HG03095 (cell line): Measurements from ENCODE around the gene LRRC14B.
"Not testable (repeated sequence)": the region's sequence is repeated elsewhere in the genome, so short reads cannot be mapped to it uniquely, and the experiment has no call there.

ENCODE experiments used
- ATAC-seq: cut with Tn5 transposase; IDR thresholded peaks from one replicate; pipeline ENCODE4 v1.9.1; 2021; ENCODE audit warnings: moderate library complexity; ENCODE audit not compliant: unreplicated experiment

The LRRC14B gene

DNA sequence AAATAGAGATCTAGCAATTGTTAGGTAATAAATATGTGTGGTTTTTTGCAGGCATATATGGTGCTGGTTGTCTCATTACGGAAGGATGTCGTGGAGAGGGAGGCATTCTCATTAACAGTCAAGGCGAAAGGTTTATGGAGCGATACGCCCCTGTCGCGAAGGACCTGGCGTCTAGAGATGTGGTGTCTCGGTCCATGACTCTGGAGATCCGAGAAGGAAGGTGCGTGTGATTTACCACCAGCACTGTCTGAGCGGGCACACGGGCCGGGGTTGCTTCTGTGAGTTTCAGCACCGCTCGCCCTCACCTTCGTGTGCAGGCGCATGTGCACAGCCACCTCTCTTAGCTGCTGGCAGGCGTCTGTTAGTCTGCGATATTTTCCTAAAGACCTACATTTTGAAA lies 42.1 kb downstream of the LRRC14B start:
- not testable (repeated sequence) for ATAC-seq

DNA sequence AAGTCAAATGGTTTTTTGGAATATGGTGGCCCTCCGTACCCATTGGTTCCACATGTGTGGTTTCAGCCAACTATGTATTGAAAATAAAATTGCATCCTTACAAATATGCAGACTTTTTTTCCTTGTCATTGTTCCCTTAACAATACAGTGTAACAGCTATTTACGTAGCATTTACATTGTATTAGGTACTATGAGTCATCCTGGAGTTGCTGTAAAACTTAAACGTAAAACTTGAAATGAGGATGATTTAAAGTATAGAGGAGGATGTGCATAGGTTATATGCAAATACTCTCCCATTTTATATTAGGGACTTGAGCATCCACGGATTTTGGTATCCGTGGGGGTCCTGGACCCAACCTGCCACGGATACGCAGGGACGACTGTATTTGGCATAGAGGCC lies 43.2 kb downstream of the LRRC14B start:
- no peak for ATAC-seq

DNA sequence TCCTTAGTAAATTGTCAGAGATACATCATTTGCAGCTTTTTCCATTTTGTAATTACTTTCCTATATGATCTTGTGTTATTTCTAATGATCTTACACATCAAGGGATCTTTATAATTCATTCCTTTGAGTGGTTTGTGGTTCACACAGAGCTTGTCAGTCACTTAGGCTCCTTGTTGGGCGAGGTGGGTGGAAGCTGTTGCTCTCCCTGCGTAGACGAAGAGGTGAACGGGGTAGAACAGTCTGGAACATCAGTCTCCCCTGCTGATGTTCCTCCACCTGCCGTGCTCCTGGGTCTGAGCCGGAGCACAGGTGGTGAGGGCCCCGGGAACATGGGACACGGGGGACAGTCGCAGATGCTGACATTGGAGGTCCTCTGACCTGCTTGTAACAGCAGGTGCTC lies 44.2 kb downstream of the LRRC14B start:
- ATAC-seq: not testable (repeated sequence)

DNA sequence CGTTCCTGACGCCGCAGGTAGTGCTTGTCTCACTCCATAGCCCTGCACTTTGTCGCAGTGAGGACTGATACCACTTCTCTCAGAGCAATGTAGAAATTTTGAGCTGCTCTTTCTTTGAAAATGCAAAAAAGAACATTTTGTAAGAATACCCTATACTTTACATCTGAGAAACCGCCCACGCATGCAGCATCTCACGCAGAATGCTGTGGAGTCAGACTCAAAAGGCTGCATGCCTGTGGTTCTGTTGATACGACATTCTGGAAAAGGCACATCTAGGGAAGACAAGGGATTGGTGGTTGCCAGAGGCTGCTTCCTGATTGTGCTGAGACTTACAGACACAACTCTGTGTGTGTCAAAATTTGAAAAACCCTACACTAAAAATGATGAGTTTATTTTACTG lies 46.6 kb downstream of the LRRC14B start:
- ATAC-seq: not testable (repeated sequence)

DNA sequence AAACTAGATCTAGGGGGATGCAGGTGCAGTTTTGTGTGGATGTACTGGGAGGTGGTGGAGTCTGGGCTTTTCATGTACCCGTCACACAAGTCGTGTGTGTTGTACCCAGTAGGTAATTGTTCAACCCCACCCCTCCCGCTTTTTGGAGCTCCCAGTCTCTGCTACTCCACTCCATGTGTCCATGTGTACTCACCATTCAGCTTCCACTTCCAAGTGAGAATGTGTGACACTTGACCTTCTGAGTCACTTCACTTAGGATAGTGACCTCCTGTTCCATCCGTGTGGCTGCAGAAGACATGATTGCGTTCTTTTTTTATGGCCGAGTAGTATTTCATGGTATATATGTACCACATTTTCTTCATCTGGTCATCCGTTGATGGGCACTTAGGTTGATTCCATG lies 49.3 kb downstream of the LRRC14B start:
- not testable (repeated sequence) for ATAC-seq

DNA sequence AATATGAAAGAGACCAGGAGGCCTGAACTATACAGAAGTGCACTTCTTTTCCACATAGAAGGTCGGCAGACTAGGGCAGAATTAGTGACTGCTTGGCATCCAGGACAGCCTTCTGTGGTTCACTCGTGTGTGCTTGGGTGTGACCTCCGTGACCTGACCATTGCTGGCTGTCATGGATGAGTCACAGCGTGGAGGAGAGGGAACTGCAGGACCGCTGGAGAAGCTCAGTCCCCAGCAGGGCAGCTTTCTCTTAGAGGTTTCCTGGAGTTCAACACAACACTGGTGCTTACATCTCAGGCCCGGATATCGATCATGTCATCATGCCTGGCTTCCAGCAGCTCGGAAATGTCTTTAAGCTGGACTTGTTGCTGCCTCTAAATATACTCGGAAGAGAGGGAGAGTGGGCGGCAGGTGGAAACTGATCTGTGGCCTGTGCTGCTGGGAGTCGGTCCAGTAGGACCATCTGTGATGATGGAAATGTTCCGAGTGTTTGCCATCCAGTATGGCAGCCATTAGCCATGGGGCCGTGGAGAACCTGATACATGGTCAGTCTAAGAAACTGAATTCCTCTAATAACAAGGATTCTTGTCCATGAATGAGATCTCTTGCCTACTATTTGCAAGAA lies 49.9 kb downstream of the LRRC14B start:
- not testable (repeated sequence) for ATAC-seq

DNA sequence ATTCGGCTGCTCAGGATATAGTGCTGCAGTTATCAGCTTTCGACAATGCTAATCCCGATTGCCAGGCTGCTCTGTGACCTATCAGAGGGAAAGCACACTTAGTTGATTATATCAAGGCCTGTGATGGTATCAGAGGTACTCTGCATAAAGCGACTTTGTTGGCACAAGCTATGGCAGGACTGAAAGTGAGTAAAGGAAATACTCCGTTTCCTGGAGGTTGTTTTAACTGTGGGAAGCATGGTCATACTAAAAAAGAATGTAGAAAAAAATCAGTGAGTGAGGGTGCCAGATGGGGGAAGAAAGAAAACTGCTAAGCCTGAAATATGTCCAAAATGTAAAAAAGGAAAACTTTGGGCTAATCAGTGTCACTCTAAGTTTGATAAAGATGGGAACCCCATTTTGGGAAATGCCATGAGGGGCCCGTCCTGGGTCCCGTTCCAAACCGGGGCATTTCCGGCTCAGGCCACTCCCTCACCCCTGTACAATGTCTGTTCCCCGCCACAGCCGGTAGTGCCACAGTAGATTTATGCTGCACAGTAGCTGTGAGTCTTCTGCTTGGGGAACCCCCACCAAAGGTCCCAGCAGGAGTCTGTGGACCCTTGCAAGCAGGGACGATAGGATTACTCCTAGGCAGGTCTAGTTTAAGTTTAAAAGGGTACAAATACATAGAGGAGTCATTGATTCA lies 52.5 kb downstream of the LRRC14B start:
- not testable (repeated sequence) for ATAC-seq

DNA sequence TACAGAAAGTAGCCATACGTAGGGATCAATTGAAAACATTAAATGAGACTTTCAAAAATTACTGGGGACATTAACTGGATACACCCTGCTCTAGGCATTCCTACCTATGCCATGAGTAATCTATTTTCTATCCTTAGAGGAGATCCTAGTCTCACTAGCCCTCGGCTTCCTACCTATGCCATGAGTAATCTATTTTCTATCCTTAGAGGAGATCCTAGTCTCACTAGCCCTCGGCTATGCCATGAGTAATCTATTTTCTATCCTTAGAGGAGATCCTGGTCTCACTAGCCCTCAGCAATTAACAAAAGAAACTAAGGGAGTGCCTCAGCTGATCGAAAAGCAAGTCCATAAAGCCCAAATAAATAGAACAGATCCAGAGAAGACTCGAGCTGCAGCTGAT lies 54.4 kb downstream of the LRRC14B start:
- not testable (repeated sequence) for ATAC-seq
